Mucosa of rectum (tissue), 2 donors: ENCODE measurements around the gene FLNB.

Source experiments
- H3K27ac ChIP-seq, 2 donors: one replicate each; pipeline ENCODE4 v1.7.0; 2013; ENCODE audit warnings: inconsistent platforms in 2 of 2, low read depth in 2 of 2, low read length in 2 of 2
- H3K27me3 ChIP-seq, 2 donors: one replicate each; pipeline ENCODE4 v1.7.0; 2013; ENCODE audit warnings: low read length in 2 of 2; ENCODE audit not compliant: control insufficient read depth in 2 of 2, insufficient read depth in 2 of 2
- H3K36me3 ChIP-seq, 2 donors: one replicate each; pipeline ENCODE4 v1.7.0; 2013; ENCODE audit warnings: low read length in 2 of 2; ENCODE audit not compliant: control insufficient read depth in 2 of 2, insufficient read depth in 2 of 2
- H3K4me1 ChIP-seq, 2 donors: one replicate each; pipeline ENCODE4 v1.7.0; 2013; ENCODE audit warnings: low read length in 2 of 2, mild to moderate bottlenecking in 1 of 2; ENCODE audit not compliant: control insufficient read depth in 2 of 2, insufficient read depth in 2 of 2
- H3K4me3 ChIP-seq, 2 donors: one replicate each; pipeline ENCODE4 v1.7.0; 2013; ENCODE audit warnings: low read length in 2 of 2
- H3K9ac ChIP-seq, 2 donors: one replicate each; pipeline ENCODE4 v1.7.0; 2013; ENCODE audit warnings: low read length in 2 of 2, low read depth in 1 of 2, mild to moderate bottlenecking in 1 of 2
- H3K9me3 ChIP-seq, 2 donors: one replicate each; pipeline ENCODE4 v1.7.0; 2013; ENCODE audit warnings: low read length in 2 of 2; ENCODE audit not compliant: control insufficient read depth in 2 of 2
- donor health status: healthy.
- donor health status: Normal muscosa, but diverticular disease.

FLNB gene

GRCh38 chr3:58090351-58090750 is 82.1 kb downstream of the FLNB start:
- Histone ChIP-seq H3K4me3 (no peak overlapping the region), H3K9me3 (no peaks in the 10 kb centered on the region), H3K27ac (no peak overlapping the region), H3K9ac (no peak overlapping the region), H3K27me3 (no peaks in the 10 kb centered on the region), H3K36me3 (peaks cover 30 to 31% of the 10 kb centered on the region in 2 donors), H3K4me1 (no peaks in the 10 kb centered on the region)

- Histone ChIP-seq H3K36me3 (peaks cover 41 to 52% of the 10 kb centered on the region in 2 donors), H3K9ac (no peak overlapping the region), H3K4me1 (no peaks in the 10 kb centered on the region), H3K4me3 (no peak overlapping the region), H3K27me3 (no peaks in the 10 kb centered on the region), H3K9me3 (no peaks in the 10 kb centered on the region), H3K27ac (no peak overlapping the region)
These were observed 84.3 kb downstream of the FLNB start for GRCh38 chr3:58092521-58092920.

- no peaks in the 10 kb centered on the region for H3K9me3 ChIP-seq
- no peaks in the 10 kb centered on the region for H3K27me3 ChIP-seq
- H3K27ac ChIP-seq: no peak overlapping the region
- no peak overlapping the region for H3K9ac ChIP-seq
- no peak overlapping the region for H3K4me3 ChIP-seq
- no peaks in the 10 kb centered on the region for H3K4me1 ChIP-seq
- H3K36me3 ChIP-seq: peaks cover 48 to 51% of the 10 kb centered on the region in 2 donors
These were observed 85.5 kb downstream of the FLNB start for GRCh38 chr3:58093574-58094195.

GRCh38 chr3:58094657-58095056 is 86.4 kb downstream of the FLNB start:
- H3K27ac ChIP-seq: no peak overlapping the region
- H3K9ac ChIP-seq: no peak overlapping the region
- no peak overlapping the region for H3K4me3 ChIP-seq
- no peaks in the 10 kb centered on the region for H3K9me3 ChIP-seq
- peaks cover 54 to 58% of the 10 kb centered on the region in 2 donors for H3K36me3 ChIP-seq
- H3K4me1 ChIP-seq: no peaks in the 10 kb centered on the region
- no peaks in the 10 kb centered on the region for H3K27me3 ChIP-seq

GRCh38 chr3:58095603-58096138 is 87.4 kb downstream of the FLNB start:
- Histone ChIP-seq H3K4me3 (no peak overlapping the region), H3K9ac (no peak overlapping the region), H3K27ac (no peak overlapping the region), H3K4me1 (no peaks in the 10 kb centered on the region), H3K27me3 (no peaks in the 10 kb centered on the region), H3K9me3 (no peaks in the 10 kb centered on the region), H3K36me3 (peaks cover 51 to 55% of the 10 kb centered on the region in 2 donors)

- no peak overlapping the region for H3K4me3 ChIP-seq
- H3K4me1 ChIP-seq: peaks cover 4 to 5% of the 10 kb centered on the region in 2 donors
- no peaks in the 10 kb centered on the region for H3K27me3 ChIP-seq
- H3K9me3 ChIP-seq: no peaks in the 10 kb centered on the region
- H3K36me3 ChIP-seq: peaks cover 71 to 72% of the 10 kb centered on the region in 2 donors
- H3K9ac ChIP-seq: no peak overlapping the region
- H3K27ac ChIP-seq: no peak overlapping the region
These were observed 90.3 kb downstream of the FLNB start for GRCh38 chr3:58098531-58098930.

- Histone ChIP-seq H3K36me3 (peaks cover 76 to 79% of the 10 kb centered on the region in 2 donors), H3K4me1 (peaks cover 4 to 5% of the 10 kb centered on the region in 2 donors), H3K9me3 (no peaks in the 10 kb centered on the region), H3K27me3 (no peaks in the 10 kb centered on the region), H3K9ac (no peak overlapping the region), H3K4me3 (no peak overlapping the region), H3K27ac (no peak overlapping the region)
These were observed 91.6 kb downstream of the FLNB start for GRCh38 chr3:58099865-58100264.

GRCh38 chr3:58101499-58102389 is 93.5 kb downstream of the FLNB start:
- Histone ChIP-seq H3K9me3 (no peaks in the 10 kb centered on the region), H3K4me3 (no peak overlapping the region), H3K9ac (no peak overlapping the region), H3K4me1 (peaks cover 4 to 5% of the 10 kb centered on the region in 2 donors), H3K36me3 (peaks cover 78 to 80% of the 10 kb centered on the region in 2 donors), H3K27ac (peak overlapping the region; percentile 17 to 60), H3K27me3 (no peaks in the 10 kb centered on the region)

- Histone ChIP-seq H3K36me3 (peaks cover 77 to 80% of the 10 kb centered on the region in 2 donors), H3K27ac (no peak overlapping the region)
These were observed 94.1 kb downstream of the FLNB start for GRCh38 chr3:58102390-58102750.

GRCh38 chr3:58102976-58103451 is 94.8 kb downstream of the FLNB start:
- Histone ChIP-seq H3K27ac (no peak overlapping the region), H3K4me3 (no peak overlapping the region), H3K36me3 (peaks cover 77 to 78% of the 10 kb centered on the region in 2 donors), H3K9me3 (no peaks in the 10 kb centered on the region), H3K9ac (no peak overlapping the region), H3K4me1 (peaks cover 4 to 5% of the 10 kb centered on the region in 2 donors), H3K27me3 (no peaks in the 10 kb centered on the region)

More at GRCh38 chr3:58102390-58102750, 94.1 kb downstream of the FLNB start:
- Histone ChIP-seq H3K4me3 (no peak overlapping the region), H3K27me3 (no peaks in the 10 kb centered on the region), H3K9me3 (no peaks in the 10 kb centered on the region), H3K4me1 (peaks cover 4 to 5% of the 10 kb centered on the region in 2 donors), H3K9ac (no peak overlapping the region)
